Adipose tissue (tissue), 3 donors: ENCODE data around the gene ATE1. TPM values are rescaled to one million over a fixed set of nuclear protein-coding genes. Genes with fewer than 3 reads are reported as not detected.
A peak's percentile ranks its signal among the peaks of the same experiment; 100 is the strongest.
"Not testable (repeated sequence)": the region's sequence is repeated elsewhere in the genome, so short reads cannot be mapped to it uniquely, and the experiment has no call there.

ENCODE experiments used
- H3K27ac ChIP-seq: one replicate; pipeline ENCODE4 v1.5.1; 2013; ENCODE audit warnings: low read depth, low read length
- WGBS, 3 donors: extraction: QIAGEN DNeasy Blood & Tissue Kit; methylation state at CpG; one replicate each; pipeline ENCODE4 v1.1.7; 2013; 5-methylcytosine and 5-hydroxymethylcytosine counted together
- polyA plus RNA-seq, 3 donors: library from polyadenylated mRNA; stranded (reverse); fragments of 200-250 nt; gene quantifications; one replicate each; pipeline ENCODE4 v1.2.3, GENCODE V29; 2013
- donor health status: healthy with polysubstance abuse.
- donor health status: Bipolar disorder and iron deficiency.
- donor health status: healthy.

Gene ATE1
- polyA plus RNA-seq, 3 donors, result 3.0 to 8.6 (median 8.0) TPM

DNA sequence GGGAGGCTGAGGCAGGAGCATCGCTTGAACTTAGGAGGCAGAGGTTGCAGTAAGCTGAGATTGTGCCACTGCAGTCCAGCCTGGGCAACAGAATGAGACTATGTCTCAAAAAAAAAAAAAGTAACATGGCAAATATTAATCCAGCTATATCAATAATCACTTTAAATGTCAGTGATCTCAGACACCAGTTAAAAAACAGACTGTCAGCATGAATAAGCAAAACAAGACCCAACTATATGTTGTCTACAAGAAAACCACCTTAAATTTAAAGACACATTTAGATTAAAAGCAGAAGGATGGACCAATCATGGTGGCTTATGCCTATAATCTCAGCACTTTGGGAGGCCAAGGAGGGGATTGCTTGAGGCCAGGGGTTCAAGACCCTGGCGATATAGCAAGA is 8.5 kb upstream of the ATE1 start:
- WGBS, 3 donors, result 94 to 97% (median 95%) methylated on average over 2 of the region's 2 CpGs
- no peak overlapping the region for H3K27ac ChIP-seq

DNA sequence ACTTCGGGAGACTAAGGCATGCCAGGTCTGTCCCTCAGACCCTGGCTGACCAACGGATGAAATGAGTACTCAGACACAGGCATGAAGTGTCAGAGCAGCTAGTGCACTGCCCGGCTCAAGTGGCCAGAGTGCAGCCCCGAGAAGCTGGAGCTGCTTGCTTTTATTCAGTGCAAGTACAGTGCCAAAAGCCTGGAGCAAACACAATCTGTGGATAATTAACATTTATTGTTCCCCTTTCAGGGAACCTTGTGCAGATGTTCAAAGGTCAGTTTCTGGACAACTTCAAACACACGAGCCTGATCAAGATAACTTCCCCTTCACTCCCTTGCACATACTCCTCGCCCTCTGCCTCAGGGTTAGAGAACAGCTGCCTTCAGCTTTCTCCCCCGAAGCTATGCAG is 7.9 kb upstream of the ATE1 start:
- 21 to 55% (median 50%) methylated on average over 7 of the region's 7 CpGs for WGBS, 3 donors

GRCh38 chr10:121930268-121931085 is 2.6 kb upstream of the ATE1 start:
- not testable (repeated sequence) for H3K27ac ChIP-seq
- 48 to 78% (median 75%) methylated on average over 11 of the region's 11 CpGs for WGBS, 3 donors

More for the DNA sequence above, 7.9 kb upstream of the ATE1 start:
- H3K27ac ChIP-seq, result no peak overlapping the region

GRCh38 chr10:121929585-121930267 is 1.9 kb upstream of the ATE1 start:
- 72 to 88% (median 86%) methylated on average over 10 to 14 of the region's 14 CpGs for WGBS, 3 donors
- H3K27ac ChIP-seq, result not testable (repeated sequence)

DNA sequence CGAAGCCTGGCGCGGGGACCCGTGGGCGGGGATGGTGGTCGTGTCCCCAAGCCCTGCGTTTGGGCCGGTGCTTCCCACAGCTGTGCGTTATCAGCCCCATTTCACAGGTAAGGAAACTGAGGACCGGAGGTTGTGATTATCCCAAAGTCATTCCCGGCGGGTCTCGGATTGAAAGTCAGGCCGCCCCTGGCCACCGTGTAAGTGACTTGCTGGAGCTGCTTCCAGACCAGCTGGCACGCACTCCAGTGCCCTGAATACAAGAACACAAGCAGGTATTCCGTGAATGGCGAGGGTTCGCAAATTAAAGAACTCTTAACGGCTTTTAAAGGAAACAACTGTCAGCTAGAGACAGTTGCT is 675 bp upstream of the ATE1 start:
- 1 to 4% (median 1%) methylated on average over 20 of the region's 20 CpGs for WGBS, 3 donors

DNA sequence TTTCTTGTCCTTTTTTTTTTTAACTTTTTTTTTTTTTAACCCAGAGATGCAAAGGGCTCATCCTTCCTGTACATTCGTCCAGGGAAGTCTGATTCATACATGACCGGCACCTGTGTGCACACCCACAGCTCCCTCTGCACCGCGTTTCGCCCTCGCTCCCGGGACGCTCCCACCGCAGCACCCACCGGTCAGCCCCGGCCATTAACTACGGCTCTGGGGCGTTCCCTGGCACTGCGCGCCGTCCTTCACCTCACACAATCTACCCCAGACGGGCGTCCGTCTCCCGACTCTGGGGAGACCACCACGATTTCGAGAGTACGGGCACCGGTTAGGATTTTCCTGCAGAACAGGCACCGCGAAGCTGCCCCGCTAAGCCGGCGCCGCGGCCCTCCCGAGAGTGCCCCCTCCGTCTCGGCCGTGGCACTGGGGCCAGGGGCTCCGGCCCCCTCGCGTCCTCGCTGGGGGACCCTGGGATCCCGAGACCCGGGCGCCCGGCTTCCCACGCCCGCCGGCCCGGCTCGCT is 452 bp downstream of the ATE1 start:
- 0 to 1% (median 0%) methylated on average over 34 to 48 of the region's 48 CpGs for WGBS, 3 donors

More for the DNA sequence above, 675 bp upstream of the ATE1 start:
- H3K27ac ChIP-seq, result peak overlapping the region; percentile 85

GRCh38 chr10:121926671-121927317 is 1.0 kb downstream of the ATE1 start:
- H3K27ac ChIP-seq, result no peak overlapping the region
- WGBS, 3 donors, result 1% methylated on average over 20 of the region's 20 CpGs

More for the DNA sequence above, 452 bp downstream of the ATE1 start:
- peak overlapping the region; percentile 85 for H3K27ac ChIP-seq

GRCh38 chr10:121926157-121926556 is 1.7 kb downstream of the ATE1 start:
- H3K27ac ChIP-seq, result no peak overlapping the region
- WGBS, 3 donors, result 68 to 79% (median 77%) methylated on average over 4 of the region's 4 CpGs

DNA sequence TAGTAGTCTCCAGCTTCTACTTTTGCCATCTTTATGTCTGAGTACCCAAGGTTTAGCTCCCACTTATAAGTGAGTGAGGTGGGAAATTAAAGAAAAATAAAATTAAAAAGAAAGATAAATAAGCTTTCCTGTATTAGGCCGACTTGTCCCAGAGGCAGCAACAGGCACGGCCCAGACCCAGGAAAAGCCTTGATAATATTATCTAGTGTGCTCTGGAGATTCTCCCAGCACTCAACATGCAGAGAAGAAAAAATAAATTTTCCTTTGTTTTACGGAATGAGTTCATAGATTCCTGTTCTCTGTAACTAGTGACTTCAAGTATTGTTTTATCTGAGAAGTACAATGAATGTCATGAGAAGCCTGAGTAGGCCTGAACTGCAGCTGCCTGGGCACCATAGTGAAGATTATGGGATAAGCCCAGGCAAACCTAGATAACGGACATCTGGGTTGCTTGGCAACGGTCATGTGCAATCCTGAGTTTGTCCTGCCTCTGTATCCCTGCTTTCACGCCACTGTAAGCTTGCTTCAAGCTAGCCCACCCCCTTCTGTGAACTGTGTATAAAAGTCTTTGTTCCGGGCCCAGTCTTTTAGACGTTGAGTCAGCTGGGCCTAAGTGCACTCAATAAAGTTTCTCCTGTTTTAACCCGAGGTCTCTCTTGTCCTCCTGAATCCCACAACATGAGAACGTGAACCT is 6.4 kb downstream of the ATE1 start:
- no peak overlapping the region for H3K27ac ChIP-seq
- 73 to 78% (median 76%) methylated on average over 10 of the region's 10 CpGs for WGBS, 3 donors

- no peak overlapping the region for H3K27ac ChIP-seq
- WGBS, 3 donors, result 85 to 96% (median 85%) methylated on average over 10 of the region's 10 CpGs
Measured at GRCh38 chr10:121919666-121920065, 8.2 kb downstream of the ATE1 start.

- not testable (repeated sequence) for H3K27ac ChIP-seq
- WGBS, 3 donors, result 98 to 99% (median 99%) methylated on average over 7 of the region's 7 CpGs
Measured at GRCh38 chr10:121918800-121919199, 9.0 kb downstream of the ATE1 start.

DNA sequence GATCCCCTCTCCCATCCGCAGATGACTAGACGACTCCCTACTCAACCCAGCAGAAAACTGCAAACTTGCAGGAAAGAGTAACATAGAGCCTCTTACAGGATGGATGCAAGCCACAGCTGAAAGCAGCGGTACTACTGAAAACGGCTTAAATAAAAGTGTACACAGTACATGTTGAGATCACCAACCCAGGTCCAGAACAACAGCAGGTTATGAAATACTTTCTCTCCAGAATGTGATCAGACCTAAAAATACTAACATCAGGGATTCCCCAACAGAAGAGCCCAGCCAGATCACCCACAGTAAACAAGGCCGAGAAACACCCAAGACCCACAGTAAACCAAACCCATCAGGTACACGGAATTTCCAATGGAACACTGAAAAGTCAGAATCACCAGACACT is 13.2 kb downstream of the ATE1 start:
- WGBS, 3 donors, result 88 to 93% (median 89%) methylated on average over 6 of the region's 6 CpGs

GRCh38 chr10:121911421-121911697 is 16.5 kb downstream of the ATE1 start:
- H3K27ac ChIP-seq, result no peak overlapping the region
- WGBS, 3 donors, result 91 to 98% (median 95%) methylated on average over 2 of the region's 2 CpGs

More for the DNA sequence above, 13.2 kb downstream of the ATE1 start:
- no peak overlapping the region for H3K27ac ChIP-seq

DNA sequence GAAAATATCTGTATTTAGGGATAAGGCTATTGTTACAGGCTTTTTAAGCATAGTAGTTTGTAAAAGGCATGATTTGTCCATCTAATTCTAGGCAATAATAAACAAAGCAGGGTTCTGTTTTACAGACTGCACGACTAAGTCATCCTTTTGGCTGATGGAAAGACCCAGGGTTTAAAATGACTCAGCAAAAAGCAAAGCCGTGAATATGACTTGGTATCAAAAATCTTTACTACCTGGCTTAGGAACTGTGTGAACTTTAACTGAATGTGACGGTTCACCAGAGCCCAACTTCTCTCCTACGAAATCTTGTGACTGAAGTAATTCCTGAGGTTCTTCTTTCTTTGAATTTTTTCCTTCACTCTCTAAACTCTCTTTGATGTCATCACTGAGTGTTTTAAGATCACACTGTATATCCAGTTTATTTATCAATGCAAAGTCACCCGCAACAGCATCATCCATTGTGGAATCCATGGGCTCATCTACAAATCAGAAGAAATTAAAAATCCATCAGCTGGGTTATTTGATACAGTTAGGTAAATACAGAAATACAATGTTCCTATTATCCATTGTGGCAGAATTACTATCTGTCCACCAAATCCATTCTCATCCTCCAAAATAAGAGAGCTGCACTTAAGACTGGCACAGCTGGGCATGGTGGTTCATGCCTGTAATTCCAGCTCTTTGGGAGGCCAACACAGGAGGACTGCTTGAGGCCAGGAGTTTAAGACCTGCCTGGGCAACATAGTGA is 17.0 kb downstream of the ATE1 start:
- WGBS, 3 donors, result 64 to 65% (median 65%) methylated on average over 5 of the region's 5 CpGs
- H3K27ac ChIP-seq, result no peak overlapping the region

- 27 to 87% (median 79%) methylated on average over 2 of the region's 2 CpGs for WGBS, 3 donors
- H3K27ac ChIP-seq, result no peak overlapping the region
Measured at GRCh38 chr10:121904888-121905287, 22.9 kb downstream of the ATE1 start.

DNA sequence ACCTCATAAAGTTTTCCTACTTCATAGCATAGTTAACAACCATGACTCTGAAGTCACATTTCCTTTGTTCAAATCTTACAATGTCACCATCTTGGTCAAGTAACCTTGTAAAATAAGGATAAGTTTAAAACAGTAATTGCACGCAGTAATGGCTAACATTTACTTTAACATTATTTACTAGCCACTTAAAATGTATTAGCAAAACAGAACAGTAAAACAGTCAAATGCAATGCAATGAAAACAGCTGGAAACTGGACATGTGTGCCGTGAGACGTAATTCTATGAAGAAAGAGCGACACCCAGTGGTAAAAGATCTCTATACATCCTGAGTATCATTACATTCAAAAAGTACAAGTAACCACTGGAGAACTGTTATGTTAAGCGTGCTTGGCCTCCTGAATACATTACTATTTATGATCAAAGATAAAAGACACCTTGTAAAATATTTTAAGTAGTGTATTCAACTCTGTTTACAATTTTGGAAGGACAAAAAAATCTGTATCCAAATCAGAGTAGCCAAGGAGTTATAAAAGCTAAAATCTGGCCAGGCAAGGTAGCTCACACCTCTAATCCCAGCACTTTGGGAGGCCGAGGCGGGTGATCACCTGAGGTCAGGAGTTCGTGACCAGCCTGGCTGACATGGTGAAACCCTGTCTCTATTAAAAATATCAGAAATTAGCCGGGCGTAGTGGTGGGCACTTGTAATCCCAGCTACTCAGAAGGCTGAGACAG is 27.2 kb downstream of the ATE1 start:
- H3K27ac ChIP-seq, result no peak overlapping the region
- 45 to 55% (median 45%) methylated on average over 10 of the region's 10 CpGs for WGBS, 3 donors

GRCh38 chr10:121899727-121900126 is 28.1 kb downstream of the ATE1 start:
- H3K27ac ChIP-seq, result no peak overlapping the region
- 58 to 94% (median 93%) methylated on average over 4 of the region's 4 CpGs for WGBS, 3 donors
